WERI-Rb-1 (cell line): ENCODE data around the gene SPESP1.
"Not testable (repeated sequence)": the region's sequence is repeated elsewhere in the genome, so short reads cannot be mapped to it uniquely, and the experiment has no call there.

ENCODE experiments used
- DNase-seq: peaks from one replicate; pipeline ENCODE4 v3.0.0-alpha.2; 2020
- H3K27ac ChIP-seq: fragments of 250-450 bp; sonication (Bioruptor Pico); 2 replicates; pipeline ENCODE4 v1.5.1; 2020; ENCODE audit warnings: mild to moderate bottlenecking, moderate library complexity
- H3K27me3 ChIP-seq: fragments of 250-450 bp; sonication (Bioruptor Pico); 2 replicates; pipeline ENCODE4 v1.5.1; 2021; ENCODE audit warnings: mild to moderate bottlenecking, low read depth, moderate library complexity; ENCODE audit not compliant: insufficient read depth, severe bottlenecking
- H3K36me3 ChIP-seq: fragments of 250-450 bp; sonication (Bioruptor Pico); 2 replicates; pipeline ENCODE4 v1.5.1; 2020; ENCODE audit warnings: mild to moderate bottlenecking, moderate library complexity
- H3K4me3 ChIP-seq: 2 replicates; pipeline ENCODE4 v1.5.1; 2011; ENCODE audit warnings: low read depth, mild to moderate bottlenecking, control low read depth, low read length
- H3K9me3 ChIP-seq: fragments of 250-450 bp; sonication (Bioruptor Pico); 2 replicates; pipeline ENCODE4 v1.5.1; 2021; ENCODE audit warnings: mild to moderate bottlenecking, moderate library complexity; ENCODE audit not compliant: severe bottlenecking
- CTCF ChIP-seq: IDR thresholded peaks from 2 replicates; pipeline ENCODE4 v1.5.1; 2011; ENCODE audit warnings: low read depth, mild to moderate bottlenecking, control low read depth, inconsistent platforms, low read length

The SPESP1 gene

GRCh38 chr15:68939501-68939900 lies 9.2 kb downstream of the SPESP1 start:
- H3K4me3 ChIP-seq: no peak overlapping the region
- no peaks in the 10 kb centered on the region for H3K9me3 ChIP-seq
- no peak overlapping the region for H3K27ac ChIP-seq
- DNase-seq: no peak
- H3K27me3 ChIP-seq: no peaks in the 10 kb centered on the region
- no peak for TF ChIP-seq CTCF
- H3K36me3 ChIP-seq: no peaks in the 10 kb centered on the region

- no peak overlapping the region for H3K4me3 ChIP-seq
- TF ChIP-seq CTCF: no peak
- H3K9me3 ChIP-seq: no peaks in the 10 kb centered on the region
- no peaks in the 10 kb centered on the region for H3K36me3 ChIP-seq
- H3K27me3 ChIP-seq: no peaks in the 10 kb centered on the region
- H3K27ac ChIP-seq: no peak overlapping the region
- DNase-seq: no peak
These were observed 21.5 kb downstream of the SPESP1 start for GRCh38 chr15:68951813-68952212.

- no peak for TF ChIP-seq CTCF
These were observed 27.4 kb downstream of the SPESP1 start for GRCh38 chr15:68957696-68958095.

GRCh38 chr15:68958597-68958996 lies 28.3 kb downstream of the SPESP1 start:
- H3K9me3 ChIP-seq: peaks cover 8% of the 10 kb centered on the region
- H3K27ac ChIP-seq: no peak overlapping the region
- H3K36me3 ChIP-seq: no peaks in the 10 kb centered on the region
- no peak overlapping the region for H3K4me3 ChIP-seq
- no peak for TF ChIP-seq CTCF
- DNase-seq: no peak
- H3K27me3 ChIP-seq: no peaks in the 10 kb centered on the region

More at GRCh38 chr15:68957696-68958095, 27.4 kb downstream of the SPESP1 start:
- no peak overlapping the region for H3K27ac ChIP-seq
- H3K27me3 ChIP-seq: no peaks in the 10 kb centered on the region
- DNase-seq: no peak
- H3K9me3 ChIP-seq: peaks cover 5% of the 10 kb centered on the region
- no peaks in the 10 kb centered on the region for H3K36me3 ChIP-seq
- no peak overlapping the region for H3K4me3 ChIP-seq

- Histone ChIP-seq H3K36me3 (no peaks in the 10 kb centered on the region), H3K27ac (no peak overlapping the region), H3K4me3 (no peak overlapping the region), H3K27me3 (no peaks in the 10 kb centered on the region), H3K9me3 (peaks cover 11% of the 10 kb centered on the region)
- no peak for DNase-seq
- TF ChIP-seq CTCF: no peak
These were observed 32.1 kb downstream of the SPESP1 start for GRCh38 chr15:68962465-68962864.

- DNase-seq, H3K27ac ChIP-seq, H3K4me3 ChIP-seq, H3K36me3 ChIP-seq, H3K27me3 ChIP-seq: not testable (repeated sequence)
- peaks cover 11% of the 10 kb centered on the region for H3K9me3 ChIP-seq
These were observed 33.4 kb downstream of the SPESP1 start for GRCh38 chr15:68963719-68964118.
